ENCODE measurements around the gene CNNM2. TPM values are rescaled to one million over a fixed set of nuclear protein-coding genes. Genes with fewer than 3 reads are reported as not detected.

The CNNM2 gene
- total RNA-seq: 6.3 and 6.9 TPM in 2 replicates

DNA sequence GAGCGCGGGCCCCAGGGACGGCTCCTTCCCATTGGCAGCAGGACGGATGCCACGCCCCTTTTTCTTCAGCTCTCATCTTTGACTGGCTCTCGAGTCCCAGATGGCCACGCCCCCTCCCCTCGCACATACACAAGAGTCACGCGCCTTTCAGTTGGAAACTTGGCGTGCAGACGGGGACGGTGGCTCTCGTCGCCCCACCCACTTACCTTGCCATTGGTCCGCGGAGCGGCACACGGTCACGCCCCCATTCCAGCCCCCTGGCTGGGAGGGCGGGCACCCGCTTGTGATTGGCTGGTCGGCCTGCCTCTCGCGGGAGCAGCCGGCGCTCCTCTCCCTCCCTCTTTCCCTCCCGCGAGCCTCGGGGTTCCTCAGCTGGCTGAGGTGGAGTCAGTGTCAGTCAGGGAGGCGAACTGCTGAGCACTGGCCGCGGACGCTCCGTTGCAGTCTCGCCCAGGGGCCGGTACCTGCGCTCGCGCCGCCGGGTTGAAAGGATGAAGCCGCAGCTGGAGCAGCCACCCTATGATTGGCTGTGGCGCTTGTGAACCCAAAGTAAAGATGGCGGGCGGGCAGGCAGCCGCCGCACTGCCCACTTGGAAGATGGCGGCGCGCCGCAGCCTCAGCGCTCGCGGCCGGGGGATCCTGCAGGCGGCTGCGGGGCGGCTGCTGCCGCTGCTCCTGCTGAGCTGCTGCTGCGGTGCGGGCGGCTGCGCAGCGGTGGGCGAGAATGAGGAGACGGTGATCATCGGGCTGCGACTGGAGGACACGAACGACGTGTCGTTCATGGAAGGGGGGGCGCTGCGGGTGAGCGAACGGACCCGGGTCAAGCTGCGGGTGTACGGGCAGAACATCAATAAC is at the start of gene CNNM2:
TSS of gene CNNM2 (plus strand) at position 333 of the 855 bp plus-strand sequence. CDS start at position 520, 187 bp downstream.
- peak; percentile 100 for DNase-seq

DNA sequence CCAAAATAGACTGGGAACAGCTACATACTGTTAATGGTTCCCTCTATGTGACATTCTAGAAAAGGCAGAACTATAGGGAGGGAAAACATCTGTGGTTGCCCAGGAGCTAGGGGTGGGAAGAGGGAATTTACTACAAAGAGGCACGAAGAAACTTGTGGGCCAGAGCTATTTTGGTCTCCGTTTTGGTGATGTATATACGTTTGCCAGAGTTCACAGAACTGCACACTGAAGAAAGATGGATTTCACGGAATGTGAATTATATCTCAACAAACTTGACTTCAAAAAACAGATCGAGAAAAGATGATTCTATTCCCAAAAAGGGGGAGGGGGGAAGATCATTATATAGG is 49.2 kb upstream of the CNNM2 start:
- DNase-seq: no peak

DNA sequence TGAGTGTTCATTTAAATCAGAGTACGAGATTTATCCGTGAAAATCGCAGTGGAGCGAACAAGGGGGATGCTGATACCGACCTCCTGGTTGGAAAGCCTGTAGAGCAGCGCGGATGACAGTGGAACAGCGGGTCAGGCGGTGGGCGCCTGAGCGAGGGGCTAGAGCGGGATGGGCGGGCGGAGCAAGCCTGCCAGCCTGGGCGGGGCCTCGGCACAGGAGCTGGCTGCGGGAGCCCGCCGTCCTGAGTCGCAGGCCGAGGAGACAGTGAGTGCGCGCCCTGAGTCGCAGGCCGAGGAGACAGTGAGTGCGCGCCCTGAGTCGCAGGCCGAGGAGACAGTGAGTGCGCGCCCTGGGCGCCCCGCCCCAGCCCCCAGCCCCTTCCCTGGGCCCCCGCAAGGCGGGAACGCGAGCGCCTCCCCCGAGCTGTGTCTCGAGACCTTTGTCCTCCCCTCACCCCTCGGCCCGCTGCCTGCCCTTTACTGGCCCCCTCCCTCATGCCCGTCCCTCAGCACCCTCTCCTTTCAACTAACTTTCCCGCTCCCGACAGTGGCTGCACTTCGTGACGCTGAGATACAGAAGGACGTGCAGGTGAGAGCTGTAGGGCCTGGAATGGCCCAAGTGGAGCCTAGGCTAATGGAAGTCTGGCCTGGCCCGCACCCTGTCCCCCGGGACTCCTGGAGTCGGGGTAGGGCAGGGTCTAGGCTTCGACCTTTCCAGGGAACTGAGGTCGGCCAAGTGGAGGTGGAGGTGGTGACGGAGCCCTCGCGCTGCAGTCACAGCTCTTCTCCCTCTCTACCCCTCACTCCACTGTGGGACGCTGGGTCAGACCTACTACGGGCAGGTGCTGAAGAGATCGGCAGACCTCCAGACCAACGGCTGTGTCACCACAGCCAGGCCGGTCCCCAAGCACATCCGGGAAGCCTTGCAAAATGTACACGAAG is 48.6 kb upstream of the CNNM2 start, which contains the start of gene AS3MT:
TSS of gene AS3MT (plus strand) at position 213 of the 941 bp plus-strand sequence. CDS start at position 336, 123 bp downstream.
- peak; percentile 25 for DNase-seq

GRCh38 chr10:102870221-102870620 is 47.9 kb upstream of the CNNM2 start:
- no peak for DNase-seq

DNA sequence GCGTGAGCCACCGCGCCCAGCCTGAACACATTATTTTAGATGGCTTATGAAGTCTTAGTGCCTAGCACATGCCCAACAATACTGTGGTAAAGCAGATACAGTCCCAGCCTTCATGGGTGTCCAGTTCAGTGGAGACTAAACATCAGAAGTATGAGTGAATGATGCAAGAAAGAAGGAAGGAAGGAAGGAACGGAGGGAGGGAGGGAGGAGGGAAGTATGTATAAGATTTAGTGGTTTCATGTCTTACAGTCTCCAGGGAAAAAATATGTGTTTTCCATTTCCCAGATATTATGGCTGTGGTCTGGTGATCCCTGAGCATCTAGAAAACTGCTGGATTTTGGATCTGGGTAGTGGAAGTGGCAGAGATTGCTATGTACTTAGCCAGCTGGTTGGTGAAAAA is 45.9 kb upstream of the CNNM2 start:
- DNase-seq: no peak

DNA sequence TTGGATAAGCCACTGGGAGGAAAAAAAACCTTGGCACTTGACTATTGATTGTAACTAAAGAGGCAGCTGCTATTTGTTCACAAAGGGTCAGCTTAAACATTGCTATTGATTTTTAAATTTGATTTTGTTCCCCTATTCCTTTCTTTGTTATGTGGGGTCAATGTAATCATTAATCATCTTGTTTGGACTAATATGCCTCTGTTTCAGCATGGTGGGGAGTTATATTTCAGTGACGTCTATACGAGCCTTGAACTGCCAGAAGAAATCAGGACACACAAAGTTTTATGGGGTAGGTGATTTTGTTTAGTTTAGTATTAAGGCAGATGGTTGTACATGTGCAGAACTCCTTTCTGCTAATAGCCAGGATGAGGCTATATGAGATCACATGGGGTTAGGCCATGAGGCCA is 41.3 kb upstream of the CNNM2 start:
- DNase-seq: no peak

- no peak for DNase-seq
These were observed 39.5 kb upstream of the CNNM2 start for GRCh38 chr10:102878629-102879028.

DNA sequence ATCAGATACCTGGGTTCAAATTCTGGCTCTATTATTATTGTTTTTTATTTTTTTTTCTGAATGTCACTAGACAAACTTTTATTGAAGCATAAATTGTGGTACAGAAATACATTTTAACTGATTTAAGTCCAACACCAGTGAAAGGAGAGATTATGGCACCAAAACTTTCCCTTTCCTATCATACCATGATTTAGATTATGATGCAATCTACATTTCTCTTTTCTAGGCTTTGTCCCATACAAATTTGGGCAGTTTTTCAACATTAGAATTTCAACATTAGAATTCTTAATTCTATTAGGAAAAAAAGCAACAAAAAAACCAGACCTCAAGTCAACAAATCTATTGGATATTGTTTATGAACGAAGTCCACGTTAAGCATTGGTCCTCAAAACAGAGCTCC is 37.8 kb upstream of the CNNM2 start:
- no peak for DNase-seq

- DNase-seq: no peak
These were observed 30.0 kb upstream of the CNNM2 start for GRCh38 chr10:102888048-102888447.

GRCh38 chr10:102894466-102895213 is 23.5 kb upstream of the CNNM2 start:
- no peak for DNase-seq

DNA sequence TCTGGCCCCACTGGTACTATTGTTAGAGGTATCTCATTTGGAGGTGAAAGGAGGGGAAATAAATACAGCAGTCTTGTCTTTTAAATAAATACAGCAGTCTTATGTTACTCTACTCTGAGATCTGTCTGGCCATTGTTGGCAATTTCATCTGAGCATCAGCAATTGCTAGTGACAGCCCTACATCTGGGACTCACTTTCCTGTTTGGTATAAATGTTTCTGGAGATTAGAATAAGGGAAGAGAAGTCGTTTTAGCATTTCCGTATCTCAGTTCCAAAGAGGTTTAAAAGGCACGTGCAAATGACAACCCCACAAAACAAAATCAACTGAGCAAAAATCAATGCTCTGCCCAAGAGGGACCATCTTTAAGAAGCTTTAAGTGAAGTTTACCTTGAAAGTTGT is 18.1 kb upstream of the CNNM2 start:
- DNase-seq: no peak

DNA sequence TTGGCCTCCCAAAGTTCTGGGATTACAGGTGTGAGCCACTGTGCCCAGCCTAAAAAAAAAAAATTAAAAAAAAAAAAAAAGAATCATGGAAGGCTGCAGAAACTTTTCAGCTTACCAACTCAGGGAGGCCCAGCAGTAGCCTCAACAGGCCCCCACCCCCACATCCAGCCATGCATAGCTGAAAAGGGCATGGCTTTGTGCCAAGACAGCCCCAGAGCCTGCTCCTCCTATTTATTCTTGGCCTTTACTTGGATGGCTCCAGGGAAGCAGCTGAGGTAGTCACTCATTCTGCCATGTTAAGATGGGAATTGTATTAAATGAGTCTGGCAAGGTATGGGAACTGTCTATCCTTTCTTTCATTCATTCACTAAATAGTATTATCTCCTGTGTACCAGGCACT is 13.7 kb upstream of the CNNM2 start:
- DNase-seq: no peak

DNA sequence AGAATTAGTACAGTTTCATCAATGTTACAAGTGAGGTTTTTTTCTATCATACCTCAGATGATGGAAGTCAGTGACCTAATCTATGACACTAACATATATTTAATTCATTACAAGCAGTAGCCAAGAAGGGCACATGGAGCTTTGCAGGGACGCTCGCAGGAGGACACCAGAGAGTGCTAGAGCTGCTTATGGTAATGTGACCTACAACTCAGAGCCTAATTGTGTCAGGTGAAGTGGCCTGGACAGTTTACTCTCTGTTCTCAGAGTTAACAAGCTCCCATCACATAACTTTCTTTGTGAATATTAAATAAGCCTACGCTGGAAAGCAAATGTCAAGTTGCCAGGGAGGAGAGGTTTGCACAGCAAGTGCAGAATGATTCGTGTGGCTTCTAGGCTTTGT is 11.6 kb upstream of the CNNM2 start:
- no peak for DNase-seq

GRCh38 chr10:102914781-102915180 is 3.3 kb upstream of the CNNM2 start:
- no peak for DNase-seq

DNA sequence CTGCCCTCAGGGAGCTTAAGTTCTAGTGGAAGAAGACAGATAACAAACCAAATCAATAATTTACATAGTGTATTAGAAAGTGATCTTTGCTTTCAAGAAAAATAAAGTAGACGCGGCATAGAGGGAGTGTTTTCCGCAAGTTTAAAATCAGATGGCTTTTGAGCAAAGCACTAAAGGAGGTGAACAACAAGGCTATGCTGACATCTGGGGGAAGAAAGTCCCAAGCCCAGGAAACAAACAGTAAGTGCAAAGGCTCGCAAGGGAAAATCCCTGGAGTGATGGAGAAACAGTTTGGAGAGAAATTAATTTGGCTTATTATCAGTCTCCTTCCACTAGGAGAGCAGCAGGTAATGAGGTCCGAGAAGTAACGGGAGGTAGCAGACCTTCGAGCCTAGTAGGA is 1.9 kb upstream of the CNNM2 start:
- no peak for DNase-seq

DNA sequence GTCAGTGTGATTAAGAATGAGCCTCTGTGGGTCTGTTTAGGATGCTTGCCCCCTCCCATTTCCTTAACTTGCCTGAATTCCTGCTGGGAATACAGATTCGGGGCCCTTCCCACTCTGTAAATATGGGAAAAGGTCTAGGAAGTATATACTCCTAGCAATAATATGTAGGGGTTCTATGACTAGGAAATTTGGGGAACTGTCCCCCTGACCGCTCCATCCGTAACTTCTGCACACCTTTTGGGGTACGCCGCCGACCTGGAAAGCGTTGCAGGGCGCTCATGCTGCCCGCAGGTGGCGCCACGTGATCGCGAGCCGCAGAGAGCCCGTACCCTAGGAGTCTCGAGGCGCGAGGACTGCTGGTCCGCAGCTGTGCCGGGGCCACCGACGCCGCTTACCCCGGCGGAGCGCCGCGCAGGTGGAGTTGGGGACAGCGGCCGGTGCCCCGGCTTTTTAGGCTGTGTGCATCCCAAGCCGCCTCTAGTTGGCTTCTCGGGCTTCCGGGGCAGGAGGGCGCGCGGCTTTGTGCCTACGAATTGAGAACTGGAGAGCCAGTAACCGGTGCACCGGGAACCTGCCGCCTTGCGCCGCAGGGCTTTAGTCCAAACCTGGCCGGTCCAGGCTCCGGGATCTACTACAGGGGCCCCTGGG is 656 bp upstream of the CNNM2 start:
- DNase-seq: peak; percentile 82

- DNase-seq: peak; percentile 15
These were observed 737 bp downstream of the CNNM2 start for GRCh38 chr10:102918817-102919245.

DNA sequence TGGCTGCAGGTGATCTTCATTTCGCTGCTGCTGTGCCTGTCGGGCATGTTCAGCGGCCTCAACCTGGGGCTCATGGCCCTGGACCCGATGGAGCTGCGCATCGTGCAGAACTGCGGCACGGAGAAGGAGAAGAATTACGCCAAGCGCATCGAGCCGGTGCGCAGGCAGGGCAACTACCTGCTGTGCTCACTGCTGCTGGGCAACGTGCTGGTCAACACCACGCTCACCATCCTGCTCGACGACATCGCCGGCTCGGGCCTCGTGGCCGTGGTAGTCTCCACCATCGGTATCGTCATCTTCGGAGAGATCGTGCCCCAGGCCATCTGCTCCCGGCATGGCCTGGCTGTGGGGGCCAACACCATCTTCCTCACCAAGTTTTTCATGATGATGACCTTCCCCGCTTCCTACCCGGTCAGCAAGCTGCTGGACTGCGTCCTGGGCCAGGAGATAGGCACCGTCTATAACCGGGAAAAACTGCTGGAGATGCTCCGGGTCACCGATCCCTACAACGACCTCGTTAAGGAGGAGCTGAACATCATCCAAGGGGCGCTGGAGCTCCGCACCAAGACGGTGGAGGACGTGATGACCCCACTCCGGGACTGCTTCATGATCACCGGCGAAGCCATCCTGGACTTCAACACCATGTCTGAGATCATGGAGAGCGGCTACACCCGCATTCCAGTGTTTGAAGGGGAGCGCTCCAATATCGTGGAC is 1.3 kb downstream of the CNNM2 start:
- peak; percentile 20 for DNase-seq

GRCh38 chr10:102919992-102920739 is 2.1 kb downstream of the CNNM2 start:
- DNase-seq: no peak

DNA sequence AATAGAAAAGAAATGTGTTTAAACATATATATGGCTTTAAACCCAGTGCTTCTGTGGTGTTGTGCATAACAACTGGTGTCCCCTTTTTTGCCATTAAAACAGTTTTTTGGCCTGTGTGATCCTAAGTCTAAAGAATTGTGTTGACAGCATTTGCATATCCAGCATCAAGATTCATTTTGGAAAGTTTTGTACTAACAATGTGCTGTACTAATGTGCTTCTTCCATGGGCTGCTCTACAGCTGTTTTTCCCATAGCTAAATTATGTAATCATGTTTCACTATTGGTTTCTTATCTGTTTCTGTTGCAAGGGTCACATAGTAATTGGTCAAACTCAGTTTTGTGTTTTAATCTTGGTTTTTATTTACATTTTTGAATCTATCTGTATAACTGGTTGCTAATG is 5.5 kb downstream of the CNNM2 start:
- DNase-seq: no peak

- DNase-seq: no peak
These were observed 8.7 kb downstream of the CNNM2 start for GRCh38 chr10:102926842-102927241.
